ENCODE data around the gene DMPK.

DNA sequence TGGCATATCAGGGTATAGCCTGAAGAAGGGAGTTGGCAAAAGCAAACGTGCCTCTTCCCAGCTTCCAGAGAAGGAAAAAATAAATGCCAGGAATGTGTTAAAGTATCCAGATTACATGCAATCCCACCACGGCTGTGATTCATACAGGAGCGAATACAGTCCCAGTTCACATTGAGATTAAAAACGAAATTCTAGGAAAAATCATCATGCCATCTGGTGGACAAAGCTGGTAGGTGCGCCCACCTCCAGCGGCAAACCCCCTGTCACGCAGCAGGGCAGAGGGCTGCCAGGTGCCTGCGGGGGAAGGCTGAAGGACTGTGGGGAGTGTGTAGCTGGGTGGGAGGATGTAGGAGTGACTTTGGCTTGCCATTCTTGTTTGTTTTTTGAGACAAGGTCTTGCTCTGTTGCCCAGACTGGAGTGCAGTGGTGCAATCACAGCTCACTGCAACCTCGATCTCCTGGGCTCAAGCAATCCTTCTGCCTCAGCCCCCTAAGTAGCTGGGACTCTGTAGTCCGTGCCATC is 16.8 kb upstream of the DMPK start:
- TF ChIP-seq, protein P1, sequence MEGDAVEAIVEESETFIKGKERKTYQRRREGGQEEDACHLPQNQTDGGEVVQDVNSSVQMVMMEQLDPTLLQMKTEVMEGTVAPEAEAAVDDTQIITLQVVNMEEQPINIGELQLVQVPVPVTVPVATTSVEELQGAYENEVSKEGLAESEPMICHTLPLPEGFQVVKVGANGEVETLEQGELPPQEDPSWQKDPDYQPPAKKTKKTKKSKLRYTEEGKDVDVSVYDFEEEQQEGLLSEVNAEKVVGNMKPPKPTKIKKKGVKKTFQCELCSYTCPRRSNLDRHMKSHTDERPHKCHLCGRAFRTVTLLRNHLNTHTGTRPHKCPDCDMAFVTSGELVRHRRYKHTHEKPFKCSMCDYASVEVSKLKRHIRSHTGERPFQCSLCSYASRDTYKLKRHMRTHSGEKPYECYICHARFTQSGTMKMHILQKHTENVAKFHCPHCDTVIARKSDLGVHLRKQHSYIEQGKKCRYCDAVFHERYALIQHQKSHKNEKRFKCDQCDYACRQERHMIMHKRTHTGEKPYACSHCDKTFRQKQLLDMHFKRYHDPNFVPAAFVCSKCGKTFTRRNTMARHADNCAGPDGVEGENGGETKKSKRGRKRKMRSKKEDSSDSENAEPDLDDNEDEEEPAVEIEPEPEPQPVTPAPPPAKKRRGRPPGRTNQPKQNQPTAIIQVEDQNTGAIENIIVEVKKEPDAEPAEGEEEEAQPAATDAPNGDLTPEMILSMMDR (conservative IDR thresholded peaks at IDR 0.05; ENCODE audit: low read depth, low read length), result peak; percentile 70
- TF ChIP-seq EZH2phosphoT487 (IDR thresholded peaks at IDR 0.05; ENCODE audit: borderline replicate concordance, low read length), result no peak
- no peak for TF ChIP-seq EZH2 (IDR thresholded peaks at IDR 0.05; ENCODE audit: low read length, unreplicated experiment)

Data from PC-3 (cell line).